ENCODE data around the gene WDR59.

DNA sequence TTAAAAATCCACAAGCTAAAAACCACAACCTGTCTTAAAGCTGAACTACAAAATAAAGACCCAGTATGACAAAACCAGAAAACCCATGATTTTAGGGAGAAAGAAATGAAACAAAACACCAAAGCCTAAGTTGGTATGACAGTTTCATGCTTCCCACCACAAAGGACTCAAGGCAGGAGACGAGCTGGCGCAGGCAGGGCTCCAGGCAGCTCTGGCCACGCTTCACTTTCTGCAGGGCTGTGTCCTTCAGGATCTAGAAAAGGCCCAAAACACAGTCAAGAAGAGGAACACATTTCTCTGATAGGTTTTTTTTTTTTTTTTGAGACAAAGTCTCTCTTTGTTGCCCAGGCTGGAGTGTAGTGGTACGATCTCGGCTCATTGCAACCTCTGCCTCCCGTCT, 75.3 kb downstream of the WDR59 start:
- TF ChIP-seq, protein P1, sequence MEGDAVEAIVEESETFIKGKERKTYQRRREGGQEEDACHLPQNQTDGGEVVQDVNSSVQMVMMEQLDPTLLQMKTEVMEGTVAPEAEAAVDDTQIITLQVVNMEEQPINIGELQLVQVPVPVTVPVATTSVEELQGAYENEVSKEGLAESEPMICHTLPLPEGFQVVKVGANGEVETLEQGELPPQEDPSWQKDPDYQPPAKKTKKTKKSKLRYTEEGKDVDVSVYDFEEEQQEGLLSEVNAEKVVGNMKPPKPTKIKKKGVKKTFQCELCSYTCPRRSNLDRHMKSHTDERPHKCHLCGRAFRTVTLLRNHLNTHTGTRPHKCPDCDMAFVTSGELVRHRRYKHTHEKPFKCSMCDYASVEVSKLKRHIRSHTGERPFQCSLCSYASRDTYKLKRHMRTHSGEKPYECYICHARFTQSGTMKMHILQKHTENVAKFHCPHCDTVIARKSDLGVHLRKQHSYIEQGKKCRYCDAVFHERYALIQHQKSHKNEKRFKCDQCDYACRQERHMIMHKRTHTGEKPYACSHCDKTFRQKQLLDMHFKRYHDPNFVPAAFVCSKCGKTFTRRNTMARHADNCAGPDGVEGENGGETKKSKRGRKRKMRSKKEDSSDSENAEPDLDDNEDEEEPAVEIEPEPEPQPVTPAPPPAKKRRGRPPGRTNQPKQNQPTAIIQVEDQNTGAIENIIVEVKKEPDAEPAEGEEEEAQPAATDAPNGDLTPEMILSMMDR (IDR thresholded peaks at IDR 0.05 in 2 of 3, conservative IDR thresholded peaks at IDR 0.05 in 1 of 3; ENCODE audit: insufficient read depth in 2 of 3, low read depth in 1 of 3, low read length in 3 of 3) = no peak
- no peak for TF ChIP-seq RAD51 (IDR thresholded peaks at IDR 0.05; ENCODE audit: borderline replicate concordance, low read depth)
- TF ChIP-seq RFX5 (IDR thresholded peaks at IDR 0.05; ENCODE audit: low read depth, low read length) = no peak
- no peak for TF ChIP-seq HNRNPLL (IDR thresholded peaks at IDR 0.05; ENCODE audit: low read depth, low read length, poor library complexity, severe bottlenecking)
- no peak for TF ChIP-seq CEBPB (tag; IDR thresholded peaks at IDR 0.05)
